Aorta (tissue), 5 donors: ENCODE results near the gene KNDC1. TPM values are rescaled to one million over a fixed set of nuclear protein-coding genes. Genes with fewer than 3 reads are reported as not detected.
A peak's percentile ranks its signal among the peaks of the same experiment; 100 is the strongest.

Experiments
- ATAC-seq: fragments of 200-7000 bp; cut with Tn5 transposase; one replicate; pipeline ENCODE4 v1.9.1; 2022; ENCODE audit warnings: moderate library complexity; ENCODE audit not compliant: low FRiP score
- DNase-seq, 2 donors: peaks; one replicate each; pipeline ENCODE4 v3.0.0-alpha.2; 2020
- H3K27ac ChIP-seq, 2 donors: one replicate each; pipeline ENCODE4 v1.5.1; 2013; ENCODE audit warnings: low read length in 2 of 2, mild to moderate bottlenecking in 2 of 2, moderate library complexity in 2 of 2, control low read depth in 1 of 2, inconsistent platforms in 1 of 2, low read depth in 1 of 2
- H3K27me3 ChIP-seq, 2 donors: one replicate each; pipeline ENCODE4 v1.6.1; 2013; ENCODE audit warnings: control low read depth in 1 of 2, low read length in 1 of 2, mild to moderate bottlenecking in 1 of 2, moderate library complexity in 1 of 2; ENCODE audit not compliant: insufficient read depth in 2 of 2, control insufficient read depth in 1 of 2
- H3K36me3 ChIP-seq, 2 donors: one replicate each; pipeline ENCODE4 v1.6.1; 2013; ENCODE audit warnings: control low read depth in 1 of 2, low read length in 1 of 2, mild to moderate bottlenecking in 1 of 2; ENCODE audit not compliant: insufficient read depth in 2 of 2, control insufficient read depth in 1 of 2
- H3K4me1 ChIP-seq, 2 donors: one replicate each; pipeline ENCODE4 v1.6.1; 2013; ENCODE audit warnings: low read length in 2 of 2, control low read depth in 1 of 2, mild to moderate bottlenecking in 1 of 2, moderate library complexity in 1 of 2; ENCODE audit not compliant: insufficient read depth in 2 of 2, control insufficient read depth in 1 of 2
- H3K4me3 ChIP-seq, 2 donors: one replicate each; pipeline ENCODE4 v1.5.1; 2013; ENCODE audit warnings: low read length in 2 of 2, control low read depth in 1 of 2, mild to moderate bottlenecking in 1 of 2
- H3K9me3 ChIP-seq: one replicate; pipeline ENCODE4 v1.6.1; 2013; ENCODE audit warnings: mild to moderate bottlenecking, low read length; ENCODE audit not compliant: control insufficient read depth
- WGBS, 2 donors: extraction: QIAGEN DNeasy Blood & Tissue Kit; methylation state at CpG; one replicate each; pipeline ENCODE4 v1.1.7; 2013; 5-methylcytosine and 5-hydroxymethylcytosine counted together
- intact Hi-C, 2 donors: fragments of 100-400 bp; cut with DNase I; formaldehyde crosslinking; loops; one replicate each; pipeline versions ENCODE4 v1.14.2 to v1.15.0; 2022
- polyA plus RNA-seq, 2 donors: library from polyadenylated mRNA; stranded (reverse); fragments of 200-250 nt; gene quantifications; one replicate each; pipeline ENCODE4 v1.2.3, GENCODE V29; 2013
- total RNA-seq, 2 donors: library from RNA; stranded (reverse); fragmentation: NEBNext Ultra II Directional; extraction: Animal tissue kit (Norgen Biotek cat#: 25700); gene quantifications; one replicate each; pipeline ENCODE4 v1.2.1, GENCODE V29; 2021
- donor health status: healthy with polysubstance abuse.
- donor health status: Bipolar disorder and iron deficiency.
- donor health status: DM: no; HTN: no; CAD: no.
- donor health status: DM: no; HTN: no; CAD: no.
- donor health status: DM: yes; HTN: yes; CAD: no.

KNDC1 gene
- total and polyA plus RNA-seq, 4 donors, result 0.05 to 0.36 (median 0.19) TPM

DNA sequence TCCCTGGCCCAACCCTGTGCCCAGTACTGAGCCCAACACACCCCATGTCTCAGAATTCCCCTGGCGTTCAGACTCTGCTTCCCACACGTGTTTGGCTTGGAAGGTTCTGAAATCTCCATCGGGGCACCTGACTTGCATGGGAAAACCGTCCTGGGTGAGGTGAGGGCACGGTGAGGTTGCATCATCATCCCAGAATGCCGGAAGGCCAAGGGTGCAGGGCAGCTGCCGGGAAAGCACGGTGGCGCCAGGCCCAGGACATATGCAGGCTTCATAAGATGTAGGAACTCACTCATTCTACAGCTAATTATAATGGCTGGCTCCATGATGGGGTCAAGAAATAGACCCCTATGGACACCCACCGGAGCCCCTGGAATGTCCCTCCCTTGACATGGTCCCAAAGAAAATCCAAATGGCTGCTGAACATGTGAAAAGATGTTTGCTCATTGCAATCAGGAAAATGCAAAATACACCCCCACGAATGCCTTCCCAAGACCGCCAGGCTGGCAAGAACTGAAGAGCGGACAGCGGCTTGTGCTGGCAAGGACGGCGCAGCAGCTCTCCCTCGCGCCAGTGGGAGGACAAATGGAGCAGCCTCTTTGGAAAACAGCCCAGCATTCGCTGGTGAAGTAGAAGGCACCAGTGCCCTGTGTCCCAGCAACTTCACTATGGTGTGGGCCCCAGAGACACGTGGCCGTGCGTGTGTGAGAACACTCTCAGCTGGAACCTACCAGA is 2.3 kb downstream of the KNDC1 start:
- no peak overlapping the region for H3K27ac ChIP-seq
- H3K4me3 ChIP-seq, result no peak overlapping the region
- DNase-seq (peak in 1 of 2 donors; percentile 21), ATAC-seq (no peak)
- no peaks in the 10 kb centered on the region for H3K36me3 ChIP-seq
- intact Hi-C loops, result no loop called here
- H3K27me3 ChIP-seq, result no peaks in the 10 kb centered on the region
- no peaks in the 10 kb centered on the region for H3K4me1 ChIP-seq
- 76 to 81% methylated on average over 22 of the region's 22 CpGs for WGBS, 2 donors
- H3K9me3 ChIP-seq, result no peaks in the 10 kb centered on the region

GRCh38 chr10:133162910-133163856 is 3.2 kb downstream of the KNDC1 start:
- Histone ChIP-seq H3K27ac (no peak overlapping the region), H3K4me1 (no peaks in the 10 kb centered on the region), H3K4me3 (no peak overlapping the region), H3K9me3 (no peaks in the 10 kb centered on the region), H3K36me3 (no peaks in the 10 kb centered on the region), H3K27me3 (no peaks in the 10 kb centered on the region)
- 81 to 84% methylated on average over 20 to 21 of the region's 21 CpGs for WGBS, 2 donors
- DNase-seq (peak; percentile 35 to 44), ATAC-seq (no peak)
- intact Hi-C loops, result no loop called here

DNA sequence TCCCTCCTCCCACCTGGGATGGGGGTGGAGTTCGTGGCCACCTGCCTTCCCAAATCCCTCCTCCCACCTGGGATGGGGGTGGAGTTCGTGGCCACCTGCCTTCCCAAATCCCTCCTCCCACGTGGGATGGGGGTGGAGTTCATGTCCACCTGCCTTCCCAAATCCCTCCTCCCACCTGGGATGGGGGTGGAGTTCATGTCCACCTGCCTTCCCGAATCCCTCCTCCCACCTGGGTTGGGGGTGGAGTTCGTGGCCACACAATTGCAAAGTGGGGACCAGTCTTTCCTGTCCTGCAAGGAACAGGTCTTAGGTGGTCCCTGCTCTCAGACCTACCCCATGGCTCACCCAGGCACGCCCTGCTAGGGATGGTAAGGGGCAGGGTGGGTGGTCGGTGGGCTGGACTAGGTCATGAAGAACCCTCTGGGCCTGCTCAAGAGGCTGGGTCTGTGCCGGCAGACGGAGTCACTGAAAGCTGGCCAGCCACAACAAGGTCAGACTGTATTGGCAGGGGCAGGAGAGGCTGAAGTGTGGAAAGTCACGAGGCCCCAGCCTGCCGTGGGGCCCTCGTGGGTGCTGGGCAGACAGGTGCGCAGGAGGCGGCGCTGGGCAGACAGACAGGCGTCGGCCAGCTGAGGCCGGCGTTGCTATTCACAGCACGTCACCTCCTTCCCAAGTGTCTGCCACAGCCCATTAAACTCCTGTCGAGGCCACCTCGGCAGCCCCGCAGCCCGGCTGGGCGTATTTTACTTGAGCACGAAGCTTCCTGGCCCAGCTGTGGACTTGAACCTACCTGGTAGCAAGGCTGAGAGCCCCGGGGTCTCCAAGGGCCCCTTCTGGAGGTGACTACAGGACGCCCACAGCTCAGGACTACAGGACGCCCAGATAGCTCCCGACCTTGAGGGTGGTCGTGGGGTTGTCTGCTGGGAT is 4.1 kb downstream of the KNDC1 start:
- WGBS, 2 donors, result 75 to 80% methylated on average over 30 to 31 of the region's 31 CpGs
- Histone ChIP-seq H3K27me3 (no peaks in the 10 kb centered on the region), H3K4me1 (no peaks in the 10 kb centered on the region), H3K9me3 (no peaks in the 10 kb centered on the region), H3K36me3 (no peaks in the 10 kb centered on the region), H3K27ac (no peak overlapping the region), H3K4me3 (no peak overlapping the region)
- intact Hi-C loops, result no loop called here
- ATAC-seq (no peak), DNase-seq (peak; percentile 29 to 72)

DNA sequence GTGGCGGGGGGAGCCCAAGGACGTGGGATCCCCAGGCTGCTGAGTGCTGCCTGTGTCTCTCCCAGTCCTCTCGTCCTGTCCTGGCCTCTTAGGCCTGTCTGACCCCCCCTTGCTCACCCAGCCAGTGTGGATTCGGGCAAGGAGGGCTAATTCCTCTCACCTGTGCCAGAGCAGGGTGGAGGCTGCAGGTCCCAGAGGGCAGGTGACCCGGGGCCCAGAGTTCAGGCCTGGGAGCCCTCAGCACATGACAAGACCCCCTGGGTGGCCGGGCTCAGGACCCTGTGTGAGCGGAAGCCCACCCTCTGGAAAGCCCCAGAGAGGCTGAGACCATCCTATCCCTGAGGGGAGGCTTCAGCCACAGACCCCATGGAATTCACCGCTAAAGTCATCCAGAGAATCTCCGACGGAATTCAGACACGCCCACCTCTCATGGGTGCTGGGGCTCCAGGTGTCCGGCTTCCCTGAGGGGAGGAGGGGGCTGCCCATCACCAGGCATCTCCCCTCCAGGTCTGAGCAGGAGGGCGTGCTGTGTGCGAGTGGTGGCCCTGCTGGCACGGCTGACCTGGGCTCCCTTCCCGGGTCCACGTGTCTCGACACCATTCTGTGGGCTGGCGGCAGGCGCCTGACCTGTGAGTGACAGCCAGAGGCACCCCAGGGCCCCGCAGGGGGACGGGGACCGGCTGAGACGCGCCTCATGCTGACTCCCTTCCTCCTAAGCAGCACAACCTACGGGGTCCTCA is 5.0 kb downstream of the KNDC1 start:
- 87 to 91% methylated on average over 21 to 26 of the region's 26 CpGs for WGBS, 2 donors

DNA sequence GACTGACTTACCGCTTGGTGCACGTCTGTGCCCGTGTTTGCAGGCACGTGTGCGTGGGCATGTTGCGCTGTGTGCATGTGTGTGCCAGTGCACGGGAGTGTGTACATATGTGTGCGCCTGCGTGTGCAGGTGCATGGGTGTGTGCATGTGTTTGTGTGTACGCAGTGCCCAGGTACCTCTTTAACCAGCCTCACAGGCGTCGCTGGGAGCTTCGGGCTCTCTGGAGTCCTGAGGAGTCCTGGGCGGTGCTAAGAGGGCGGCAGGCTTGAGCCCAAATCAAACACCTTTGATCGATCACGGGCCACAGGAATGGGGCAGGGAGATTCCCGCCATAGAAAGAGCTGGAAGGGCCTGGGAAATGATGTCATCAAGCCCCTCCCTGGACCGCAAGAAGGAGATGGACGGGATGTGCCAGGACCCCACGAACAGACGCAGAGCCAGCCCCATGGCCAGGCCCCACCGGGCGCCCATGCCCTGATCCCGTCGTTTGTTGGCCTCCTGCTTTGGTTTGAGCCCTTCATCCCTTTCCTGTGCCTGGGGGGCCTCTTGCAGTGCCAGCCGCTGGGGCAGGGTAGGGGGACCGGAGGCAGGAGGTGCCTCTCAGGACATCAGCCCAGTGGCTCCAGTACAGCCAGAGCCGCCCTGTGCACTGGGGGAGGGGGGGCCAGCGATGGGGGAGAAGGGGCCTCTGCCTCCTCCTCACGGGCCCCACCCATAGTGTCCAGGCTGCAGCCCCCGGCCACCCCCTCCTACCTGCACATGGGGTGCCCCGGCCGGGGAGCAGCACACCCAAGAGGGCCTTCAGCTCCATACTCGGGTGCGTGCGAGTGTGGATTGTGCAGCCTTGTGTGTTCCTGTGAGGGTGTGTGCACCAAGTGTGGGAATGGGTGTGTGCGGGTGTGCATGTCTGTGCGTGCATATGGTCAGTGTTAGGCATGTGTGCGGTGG is 5.8 kb downstream of the KNDC1 start:
- ATAC-seq (no peak), DNase-seq (peak; percentile 34 to 62)
- Histone ChIP-seq H3K27ac (no peak overlapping the region), H3K4me3 (no peak overlapping the region), H3K27me3 (no peaks in the 10 kb centered on the region), H3K36me3 (no peaks in the 10 kb centered on the region), H3K9me3 (no peaks in the 10 kb centered on the region), H3K4me1 (no peaks in the 10 kb centered on the region)
- intact Hi-C loops, result no loop called here
- 91 to 94% methylated on average over 39 to 40 of the region's 40 CpGs for WGBS, 2 donors

More for the DNA sequence above, 5.0 kb downstream of the KNDC1 start:
- no peaks in the 10 kb centered on the region for H3K9me3 ChIP-seq
- no peak overlapping the region for H3K27ac ChIP-seq
- peak; percentile 29 to 56 for DNase-seq
- H3K27me3 ChIP-seq, result no peaks in the 10 kb centered on the region
- no peaks in the 10 kb centered on the region for H3K4me1 ChIP-seq
- intact Hi-C loops, result no loop called here
- ATAC-seq, result no peak
- no peaks in the 10 kb centered on the region for H3K36me3 ChIP-seq
- H3K4me3 ChIP-seq, result no peak overlapping the region

DNA sequence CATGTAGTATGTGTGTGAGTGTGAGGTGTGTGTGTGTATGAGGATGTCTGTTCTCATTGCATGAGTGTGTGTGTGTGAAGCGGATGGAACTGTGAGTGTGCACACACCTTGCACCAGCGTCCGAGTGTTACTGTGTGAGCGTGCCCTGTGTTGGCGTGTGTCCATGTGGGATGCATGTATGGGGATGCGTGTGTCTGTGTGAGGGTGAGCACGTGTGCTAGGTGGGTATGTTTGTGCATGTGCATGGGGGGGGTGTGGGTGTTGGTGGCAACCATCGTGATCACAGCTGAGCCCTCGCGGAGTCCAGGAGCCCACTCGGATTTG is 6.4 kb downstream of the KNDC1 start:
- intact Hi-C loops, result no loop called here
- ATAC-seq (no peak), DNase-seq (peak in 1 of 2 donors; percentile 34)
- Histone ChIP-seq H3K36me3 (no peaks in the 10 kb centered on the region), H3K27ac (no peak overlapping the region), H3K9me3 (no peaks in the 10 kb centered on the region), H3K4me1 (no peaks in the 10 kb centered on the region), H3K4me3 (no peak overlapping the region), H3K27me3 (no peaks in the 10 kb centered on the region)
- 83 to 90% methylated on average over 11 of the region's 11 CpGs for WGBS, 2 donors

- no peak overlapping the region for H3K27ac ChIP-seq
- ATAC-seq (peak; percentile 24), DNase-seq (peak; percentile 24 to 67)
- intact Hi-C loops, result no loop called here
- no peaks in the 10 kb centered on the region for H3K27me3 ChIP-seq
- H3K36me3 ChIP-seq, result no peaks in the 10 kb centered on the region
- no peak overlapping the region for H3K4me3 ChIP-seq
- no peaks in the 10 kb centered on the region for H3K4me1 ChIP-seq
- H3K9me3 ChIP-seq, result no peaks in the 10 kb centered on the region
- WGBS, 2 donors, result 47 to 55% methylated on average over 64 to 66 of the region's 66 CpGs
These were observed 7.0 kb downstream of the KNDC1 start for GRCh38 chr10:133166828-133167692.
